HG02610 (cell line): ENCODE measurements around the gene ZNF26.
"Not testable (repeated sequence)": the region's sequence is repeated elsewhere in the genome, so short reads cannot be mapped to it uniquely, and the experiment has no call there.

Experiments
- ATAC-seq: cut with Tn5 transposase; IDR thresholded peaks from one replicate; pipeline ENCODE4 v1.9.1; 2021; ENCODE audit warnings: mild to moderate bottlenecking, moderate library complexity; ENCODE audit not compliant: unreplicated experiment

ZNF26 gene, protein sequence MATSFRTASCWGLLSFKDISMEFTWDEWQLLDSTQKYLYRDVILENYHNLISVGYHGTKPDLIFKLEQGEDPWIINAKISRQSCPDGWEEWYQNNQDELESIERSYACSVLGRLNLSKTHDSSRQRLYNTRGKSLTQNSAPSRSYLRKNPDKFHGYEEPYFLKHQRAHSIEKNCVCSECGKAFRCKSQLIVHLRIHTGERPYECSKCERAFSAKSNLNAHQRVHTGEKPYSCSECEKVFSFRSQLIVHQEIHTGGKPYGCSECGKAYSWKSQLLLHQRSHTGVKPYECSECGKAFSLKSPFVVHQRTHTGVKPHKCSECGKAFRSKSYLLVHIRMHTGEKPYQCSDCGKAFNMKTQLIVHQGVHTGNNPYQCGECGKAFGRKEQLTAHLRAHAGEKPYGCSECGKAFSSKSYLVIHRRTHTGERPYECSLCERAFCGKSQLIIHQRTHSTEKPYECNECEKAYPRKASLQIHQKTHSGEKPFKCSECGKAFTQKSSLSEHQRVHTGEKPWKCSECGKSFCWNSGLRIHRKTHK

GRCh38 chr12:132986001-132986884, at the start of gene ZNF26:
Gene ZNF26 (plus strand): TSS chr12:132986367. CDS start chr12:132986841, 474 bp downstream.
- ATAC-seq = peak; percentile 95

DNA sequence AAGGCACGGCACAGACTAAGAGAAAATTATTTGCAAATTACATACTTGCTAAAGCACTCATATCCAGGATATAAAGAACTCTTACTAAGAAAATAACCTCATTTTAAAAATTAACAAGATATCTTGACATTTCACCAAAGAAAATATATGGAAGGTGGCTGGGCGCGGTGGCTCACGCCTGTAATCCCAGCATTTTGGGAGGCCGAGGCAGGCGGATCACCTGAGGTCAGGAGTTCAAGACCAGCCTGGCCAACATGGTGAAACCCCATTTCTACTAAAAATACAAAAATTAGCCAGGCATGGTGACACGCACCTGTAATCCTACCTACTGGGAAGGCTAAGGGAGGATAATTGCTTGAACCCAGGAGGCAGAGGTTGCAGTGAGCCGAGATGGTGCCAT, 49.2 kb upstream of the ZNF26 start:
- ATAC-seq = not testable (repeated sequence)

DNA sequence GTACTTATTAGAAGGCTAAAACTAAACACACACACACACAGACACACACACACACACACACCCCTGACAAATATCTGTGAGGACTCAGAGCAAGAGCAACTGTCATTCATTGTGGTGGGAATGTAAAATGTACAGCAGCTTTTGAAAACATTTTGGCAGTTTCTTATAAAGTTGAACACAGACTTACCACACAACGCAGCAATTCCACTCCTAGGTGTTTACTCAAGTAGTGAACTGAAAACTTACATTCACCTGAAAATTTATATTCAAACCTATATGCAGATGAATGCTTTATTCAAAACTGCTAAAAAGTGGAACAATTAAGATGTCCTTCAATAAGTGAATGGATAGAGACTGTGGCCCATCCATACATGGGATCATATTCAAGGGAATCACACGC, 48.7 kb upstream of the ZNF26 start:
- ATAC-seq = no peak

- not testable (repeated sequence) for ATAC-seq
Measured at GRCh38 chr12:132938807-132939206, 47.4 kb upstream of the ZNF26 start.

- ATAC-seq = no peak
Measured at GRCh38 chr12:132940071-132940719, 46.0 kb upstream of the ZNF26 start.

DNA sequence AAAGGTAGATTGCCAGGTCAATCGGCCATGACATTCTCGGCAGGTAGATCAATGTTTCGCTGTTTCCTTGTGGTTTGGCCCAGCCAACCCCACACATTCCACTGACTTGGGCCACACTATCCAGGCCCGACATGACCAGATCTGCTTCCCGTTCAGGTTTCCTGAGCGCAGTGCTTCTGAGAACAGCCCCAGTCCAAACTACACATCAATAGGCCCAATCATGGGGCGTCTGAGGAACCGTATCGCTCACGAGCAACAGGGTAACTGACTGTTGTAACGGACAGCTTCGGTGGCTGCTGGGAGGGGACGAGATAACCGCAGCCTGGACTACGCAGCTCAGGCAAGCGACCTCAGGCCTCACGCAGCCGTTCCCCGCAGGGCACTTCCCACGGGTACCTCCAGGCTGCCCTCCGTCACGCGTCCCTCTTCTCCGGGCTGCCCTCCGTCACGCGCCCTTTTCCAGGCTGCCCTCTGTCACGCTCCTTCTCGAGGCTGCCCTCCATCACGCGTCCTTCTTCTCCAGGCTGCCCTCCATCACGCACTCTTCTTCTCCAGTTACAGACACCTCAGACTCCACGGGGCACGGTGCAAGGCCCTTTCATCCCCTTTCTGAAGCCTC, 44.7 kb upstream of the ZNF26 start:
- no peak for ATAC-seq

GRCh38 chr12:132942611-132943010, 43.6 kb upstream of the ZNF26 start:
- no peak for ATAC-seq

DNA sequence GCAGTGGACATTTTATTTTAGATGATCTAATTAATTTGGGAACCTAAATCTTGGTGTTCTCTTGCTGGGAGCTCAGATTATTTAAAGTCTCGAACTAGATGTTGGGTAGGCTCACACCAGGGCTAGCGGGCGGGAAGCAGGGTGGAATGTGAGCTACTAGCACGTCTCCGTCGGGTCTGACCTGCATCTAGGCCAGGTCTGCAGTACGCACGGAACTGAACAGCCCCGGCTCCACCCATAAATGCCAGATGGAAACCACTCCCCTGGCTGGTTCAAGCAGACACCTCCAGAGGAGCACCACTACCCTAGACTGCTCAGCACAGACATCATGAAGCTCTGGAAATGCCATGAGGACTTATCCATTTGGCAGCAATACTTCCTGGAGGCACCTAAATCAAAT, 40.4 kb upstream of the ZNF26 start:
- no peak for ATAC-seq

- no peak for ATAC-seq
Measured at GRCh38 chr12:132946246-132946820, 39.8 kb upstream of the ZNF26 start.

- no peak for ATAC-seq
Measured at GRCh38 chr12:132948146-132949066, 37.8 kb upstream of the ZNF26 start.

GRCh38 chr12:132949936-132950837, 36.0 kb upstream of the ZNF26 start:
- ATAC-seq = no peak

DNA sequence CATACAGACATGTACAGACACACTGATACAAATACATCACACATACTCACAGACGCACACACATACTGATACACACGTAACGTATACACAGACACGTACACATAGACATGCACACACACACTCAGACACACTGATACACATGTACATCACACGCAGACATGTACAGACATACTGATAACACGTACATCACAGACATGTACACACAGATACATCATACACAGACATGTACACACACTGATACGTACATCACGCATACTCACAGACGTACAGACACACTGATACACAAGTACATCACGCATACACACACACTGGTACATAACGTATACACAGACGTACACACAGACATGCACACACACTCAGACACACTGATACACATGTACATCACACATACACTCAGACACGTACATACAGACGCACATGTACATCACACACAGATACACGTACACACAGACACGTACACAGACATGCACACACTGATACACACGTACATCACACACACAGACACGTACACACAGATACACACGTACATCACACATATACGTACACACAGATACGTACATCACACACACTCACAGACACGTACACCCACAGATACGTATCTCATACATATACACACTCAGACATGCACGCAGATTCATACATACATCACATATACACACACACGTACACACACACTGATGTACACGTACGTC, 35.2 kb upstream of the ZNF26 start:
- no peak for ATAC-seq

- ATAC-seq = no peak
Measured at GRCh38 chr12:132951649-132952048, 34.5 kb upstream of the ZNF26 start.

DNA sequence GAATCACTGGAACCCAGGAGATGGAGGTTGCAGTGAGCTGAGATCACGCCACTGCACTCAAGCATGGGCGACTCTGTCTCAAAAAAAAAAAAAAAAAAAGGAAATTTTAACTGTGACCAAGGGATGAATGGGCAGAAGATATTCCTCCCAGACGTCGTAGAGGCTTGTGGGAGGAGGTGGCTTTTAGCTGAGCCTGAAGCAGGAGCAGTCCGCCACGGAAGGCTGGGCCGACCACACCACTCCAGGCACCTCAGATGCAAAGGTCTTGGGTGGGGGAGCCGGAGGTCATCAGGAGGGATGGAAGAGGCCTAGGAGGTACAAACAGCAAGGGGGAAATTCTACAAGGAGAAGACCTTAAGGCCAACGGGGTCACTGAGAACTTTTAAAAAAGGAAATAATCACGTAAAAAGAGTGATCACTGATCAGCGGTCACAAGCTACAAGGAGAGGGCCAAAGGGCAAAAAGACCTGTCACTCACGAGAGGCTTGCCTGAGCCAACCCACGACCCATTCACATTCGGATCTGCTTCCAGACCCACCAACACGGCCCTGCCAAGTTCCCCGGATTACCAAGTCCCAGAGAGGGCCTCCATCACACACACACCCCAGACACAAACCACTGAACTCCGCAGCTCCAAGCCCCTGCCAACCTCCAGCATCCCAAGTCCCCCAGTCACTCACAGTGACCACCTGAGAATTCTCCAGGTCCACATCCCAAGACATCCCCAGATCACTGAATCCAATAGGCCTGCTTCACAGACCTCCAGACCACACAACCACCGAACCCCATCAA, 33.6 kb upstream of the ZNF26 start:
- ATAC-seq = no peak

DNA sequence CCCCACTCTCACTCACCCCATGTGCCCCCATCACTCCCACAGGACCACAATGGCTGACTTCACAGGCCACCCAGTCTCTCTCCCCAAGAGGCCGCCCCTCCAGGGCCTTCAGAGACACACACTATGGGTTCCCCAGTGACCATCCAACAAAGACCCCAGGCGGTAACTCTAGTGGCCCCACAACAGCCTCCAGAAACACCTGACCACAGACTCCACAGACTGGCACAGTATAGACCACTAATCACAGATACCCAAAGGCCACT, 33.1 kb upstream of the ZNF26 start:
- ATAC-seq = no peak

DNA sequence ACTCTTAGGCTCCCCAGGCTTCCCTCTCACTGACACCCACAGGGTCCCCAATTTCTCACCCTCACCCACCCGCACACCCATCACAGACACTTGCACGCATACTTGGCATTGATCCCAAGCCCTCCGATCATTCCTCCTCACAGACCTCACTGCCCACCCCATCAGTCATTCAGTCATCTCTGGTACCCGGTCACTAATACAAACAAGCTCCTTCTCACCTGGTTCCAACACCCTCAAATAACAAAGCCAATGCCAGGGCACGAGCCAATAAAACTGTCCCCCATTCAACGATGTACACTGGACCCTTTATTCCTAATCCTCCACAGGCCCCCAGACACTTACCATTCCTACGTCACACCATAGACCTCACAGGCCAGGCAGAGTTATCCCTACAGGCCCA, 32.4 kb upstream of the ZNF26 start:
- no peak for ATAC-seq

GRCh38 chr12:132954471-132955048, 31.6 kb upstream of the ZNF26 start:
- no peak for ATAC-seq
